ENCODE measurements around the gene PCDHGB3.
"Not testable (repeated sequence)": the region's sequence is repeated elsewhere in the genome, so short reads cannot be mapped to it uniquely, and the experiment has no call there.

PCDHGB3 gene

GRCh38 chr5:141389153-141390042 lies 19.4 kb downstream of the PCDHGB3 start:
- FAIRE-seq (no peak), DNase-seq (ENCODE audit: insufficient read length, low spot score) (no peak)

- FAIRE-seq (no peak), DNase-seq (ENCODE audit: insufficient read length, low spot score) (no peak)
Observed at GRCh38 chr5:141392429-141393198, 22.6 kb downstream of the PCDHGB3 start, which contains the start of gene PCDHGA8. PCDHGA8 (plus strand) TSS chr5:141392633; CDS start chr5:141392814, 181 bp downstream.

GRCh38 chr5:141393267-141393666 lies 23.2 kb downstream of the PCDHGB3 start:
- no peak for DNase-seq (ENCODE audit: insufficient read length, low spot score)
- FAIRE-seq = no peak

GRCh38 chr5:141394401-141395187 lies 24.6 kb downstream of the PCDHGB3 start:
- not testable (repeated sequence) for DNase-seq (ENCODE audit: insufficient read length, low spot score); FAIRE-seq

- FAIRE-seq = peak; percentile 86
- not testable (repeated sequence) for DNase-seq (ENCODE audit: insufficient read length, low spot score)
Observed at GRCh38 chr5:141397756-141398551, 27.9 kb downstream of the PCDHGB3 start, which contains the start of gene PCDHGB5. PCDHGB5 (plus strand) TSS chr5:141397947; CDS start chr5:141398128, 181 bp downstream.

GRCh38 chr5:141398608-141399007 lies 28.6 kb downstream of the PCDHGB3 start:
- FAIRE-seq = no peak
- DNase-seq (ENCODE audit: insufficient read length, low spot score) = no peak

GRCh38 chr5:141399555-141400258 lies 29.7 kb downstream of the PCDHGB3 start:
- FAIRE-seq = no peak

GRCh38 chr5:141402553-141403243 lies 32.7 kb downstream of the PCDHGB3 start, which contains the start of gene PCDHGA9:
PCDHGA9 (plus strand) TSS chr5:141402778; CDS start chr5:141402953, 175 bp downstream.
- FAIRE-seq (no peak), DNase-seq (ENCODE audit: insufficient read length, low spot score) (no peak)

More at GRCh38 chr5:141399555-141400258, 29.7 kb downstream of the PCDHGB3 start:
- DNase-seq (ENCODE audit: insufficient read length, low spot score) = no peak

GRCh38 chr5:141403387-141403786 lies 33.3 kb downstream of the PCDHGB3 start:
- DNase-seq (ENCODE audit: insufficient read length, low spot score) (no peak), FAIRE-seq (no peak)

- peak; percentile 44 for DNase-seq (ENCODE audit: insufficient read length, low spot score)
- FAIRE-seq = peak; percentile 84
Observed at GRCh38 chr5:141407790-141408505, 37.9 kb downstream of the PCDHGB3 start, which contains the start of gene PCDHGB6. PCDHGB6 (plus strand) TSS chr5:141408021; CDS start chr5:141408203, 182 bp downstream.

GRCh38 chr5:141409598-141410306 lies 39.7 kb downstream of the PCDHGB3 start:
- no peak for FAIRE-seq

GRCh38 chr5:141411575-141411974 lies 41.5 kb downstream of the PCDHGB3 start:
- no peak for FAIRE-seq
- DNase-seq (ENCODE audit: insufficient read length, low spot score) = no peak

More at GRCh38 chr5:141409598-141410306, 39.7 kb downstream of the PCDHGB3 start:
- no peak for DNase-seq (ENCODE audit: insufficient read length, low spot score)

- peak; percentile 68 for DNase-seq (ENCODE audit: insufficient read length, low spot score)
- FAIRE-seq = peak; percentile 23
Observed at GRCh38 chr5:141412854-141413539, 43.0 kb downstream of the PCDHGB3 start, which contains the start of gene PCDHGA10. PCDHGA10 (plus strand) TSS chr5:141412987; CDS start chr5:141413176, 189 bp downstream.

- DNase-seq (ENCODE audit: insufficient read length, low spot score) (no peak), FAIRE-seq (no peak)
Observed at GRCh38 chr5:141413540-141414069, 43.6 kb downstream of the PCDHGB3 start.

GRCh38 chr5:141414548-141415274 lies 44.7 kb downstream of the PCDHGB3 start:
- FAIRE-seq; DNase-seq (ENCODE audit: insufficient read length, low spot score): not testable (repeated sequence)
